T47D (cell line): Measurements from ENCODE around the gene DTNA.
A peak's percentile ranks its signal among the peaks of the same experiment; 100 is the strongest.
"Not testable (repeated sequence)": the region's sequence is repeated elsewhere in the genome, so short reads cannot be mapped to it uniquely, and the experiment has no call there.

Experiments used
- DNase-seq, 2 experiments: peaks; one replicate each; pipeline versions ENCODE4 v3.0.0 to v3.0.0-alpha.2; 2011 to 2012; ENCODE audit warnings: low read depth in 1 of 2, low spot score in 1 of 2
- JUND ChIP-seq: IDR thresholded peaks from 2 replicates; pipeline ENCODE4 v1.6.1; 2012; ENCODE audit warnings: low read depth
- in situ Hi-C: cut with HindIII; loops from 2 replicates; pipeline ENCODE4 v1.10.0; 2016; ENCODE audit warnings: low sequenced_read_pairs, low pct_unique_long_range_greater_than_20kb

DTNA gene

DNA sequence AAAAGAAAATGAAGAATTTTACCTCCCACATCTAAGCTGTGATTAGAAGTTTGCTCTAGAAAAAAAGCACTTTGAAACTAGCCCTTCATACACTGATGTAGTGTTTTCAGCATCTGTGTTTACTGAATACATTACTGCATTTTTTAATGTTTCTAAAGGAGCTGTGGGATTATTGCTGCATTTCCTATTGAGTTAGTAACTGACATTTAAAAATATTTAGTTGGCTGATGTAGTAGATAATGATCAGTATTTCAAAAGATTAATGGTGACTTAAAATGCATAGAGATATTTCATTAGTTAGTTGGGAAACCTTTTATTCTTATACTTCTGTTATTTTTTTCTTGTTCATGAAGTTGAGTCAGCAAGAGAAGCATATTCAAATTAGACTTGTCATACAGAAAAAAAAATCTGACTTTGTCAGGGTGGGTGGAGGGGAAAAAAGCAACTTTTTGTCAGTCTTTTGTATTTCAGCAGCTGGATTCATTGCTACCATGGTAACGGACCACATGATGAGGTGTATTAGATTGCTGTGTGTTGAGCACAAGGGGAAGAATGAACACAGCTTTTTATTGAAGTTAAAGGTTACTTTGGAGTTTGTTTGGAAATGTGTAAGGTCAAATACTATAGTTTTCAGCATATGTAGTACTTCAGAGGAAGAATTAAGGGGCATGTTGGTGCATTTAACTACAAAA is at the start of gene DTNA:
DTNA (plus strand) TSS at position 549 of the 692 bp plus-strand sequence. CDS start 45,679 bp downstream, outside the sequence.
- no peak for TF ChIP-seq JUND
- DNase-seq: no peak
- in situ Hi-C loops: no loop called here

DNA sequence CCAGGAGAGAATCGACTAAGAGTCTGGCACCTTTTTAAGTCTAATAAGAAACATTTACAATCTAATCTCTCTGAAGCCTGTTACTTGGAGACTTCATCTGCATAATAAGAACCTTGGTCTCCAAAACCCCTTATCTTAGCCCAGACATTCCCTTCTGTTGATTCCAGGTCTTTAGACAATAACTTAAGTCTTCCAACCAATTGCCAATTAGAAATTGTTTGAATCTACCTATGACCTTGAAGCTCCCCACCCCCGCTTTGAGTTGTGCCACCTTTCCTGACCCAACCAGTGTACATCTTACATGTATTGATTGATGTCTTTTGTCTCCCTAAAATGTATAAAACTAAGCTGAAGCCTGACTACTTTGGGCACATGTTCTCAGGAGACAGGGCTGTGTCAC is 49.5 kb upstream of the DTNA start:
- no peak for TF ChIP-seq JUND
- in situ Hi-C loops: no loop called here
- no peak for DNase-seq

DNA sequence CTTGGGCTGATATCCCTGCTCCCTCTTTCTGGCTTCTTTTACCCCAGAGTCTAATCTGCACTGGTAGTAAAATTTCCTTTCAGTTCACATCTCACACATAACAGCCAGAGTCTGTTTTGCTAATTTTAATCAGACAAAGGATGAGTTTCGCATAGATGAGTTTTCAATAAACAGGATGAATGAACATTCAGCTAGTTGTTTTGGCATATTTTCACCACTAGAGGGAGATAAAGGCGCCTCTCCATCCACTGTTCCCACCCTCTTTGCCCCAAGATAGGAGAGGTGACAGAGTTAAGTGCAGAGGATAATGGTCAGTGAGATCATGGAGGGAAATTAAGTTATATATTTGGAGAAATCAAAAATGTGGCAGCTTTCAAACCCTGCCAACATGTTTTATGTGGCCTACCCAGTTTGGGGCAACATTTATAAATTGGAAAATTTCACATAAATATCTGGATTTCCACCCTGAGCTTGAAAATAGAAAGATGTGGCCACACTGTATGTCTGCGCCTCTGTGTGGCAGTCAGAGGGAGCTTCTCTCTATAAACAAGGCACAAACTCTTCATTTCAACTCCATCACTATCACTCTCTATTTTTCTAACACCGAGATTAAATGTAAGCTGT is 48.5 kb upstream of the DTNA start:
- in situ Hi-C loops: no loop called here
- TF ChIP-seq JUND: no peak
- peak; percentile 13 to 44 for DNase-seq

DNA sequence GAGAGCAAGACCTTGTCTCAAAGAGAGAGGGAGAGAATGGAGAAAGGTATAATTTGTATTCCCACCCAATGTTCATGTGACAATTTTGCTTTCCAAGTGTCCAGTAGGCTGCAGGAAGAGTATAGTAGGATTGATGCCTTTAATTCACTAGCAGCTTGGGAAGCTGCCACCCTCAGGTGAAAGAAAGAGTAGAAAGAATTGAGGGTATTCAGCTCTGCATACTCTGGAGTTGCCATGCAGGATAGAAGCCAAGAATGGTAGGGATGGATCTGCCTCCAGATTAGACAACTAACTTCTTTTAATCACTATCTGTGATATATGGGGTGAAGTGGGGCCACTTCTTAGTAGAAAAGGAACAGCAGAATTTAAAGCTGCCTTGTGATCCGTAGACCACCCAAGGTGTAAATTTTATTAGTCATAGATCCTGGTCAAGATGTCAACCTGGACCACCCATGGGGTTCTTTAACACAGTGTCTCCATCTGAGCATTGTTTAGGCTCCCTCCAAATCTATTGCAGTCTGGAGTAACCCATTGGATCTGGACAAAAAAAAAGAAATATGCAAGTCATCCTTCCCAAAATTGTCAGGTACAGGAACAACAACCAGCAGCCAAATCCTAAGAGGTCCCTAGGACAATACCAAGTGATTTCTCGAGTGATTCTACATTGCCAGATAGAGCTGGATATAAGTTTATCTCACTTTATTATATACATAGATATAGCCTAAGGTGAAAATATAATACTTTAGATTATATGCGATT is 33.1 kb upstream of the DTNA start:
- no peak for TF ChIP-seq JUND
- in situ Hi-C loops: no loop called here
- DNase-seq: no peak

DNA sequence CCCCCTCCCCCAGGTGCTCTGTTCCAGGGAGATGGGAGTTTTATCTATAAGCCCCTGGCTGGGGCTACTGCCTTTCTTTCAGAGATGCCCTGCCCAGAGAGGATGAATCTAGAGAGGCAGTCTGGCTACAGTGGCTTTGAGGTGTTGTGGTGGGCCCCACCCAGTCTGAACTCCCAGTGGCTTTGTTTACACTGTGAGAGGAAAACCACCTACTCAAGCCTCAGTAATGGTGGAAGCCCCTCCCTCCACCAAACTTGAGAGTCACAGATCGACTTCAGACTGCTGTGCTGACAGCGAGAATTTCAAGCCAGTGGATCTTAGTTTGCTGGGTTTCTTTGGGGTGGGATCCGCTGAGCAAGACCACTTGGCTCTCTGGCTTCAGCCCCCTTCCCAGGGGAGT is 20.3 kb upstream of the DTNA start:
- DNase-seq, in situ Hi-C loops: not testable (repeated sequence)

DNA sequence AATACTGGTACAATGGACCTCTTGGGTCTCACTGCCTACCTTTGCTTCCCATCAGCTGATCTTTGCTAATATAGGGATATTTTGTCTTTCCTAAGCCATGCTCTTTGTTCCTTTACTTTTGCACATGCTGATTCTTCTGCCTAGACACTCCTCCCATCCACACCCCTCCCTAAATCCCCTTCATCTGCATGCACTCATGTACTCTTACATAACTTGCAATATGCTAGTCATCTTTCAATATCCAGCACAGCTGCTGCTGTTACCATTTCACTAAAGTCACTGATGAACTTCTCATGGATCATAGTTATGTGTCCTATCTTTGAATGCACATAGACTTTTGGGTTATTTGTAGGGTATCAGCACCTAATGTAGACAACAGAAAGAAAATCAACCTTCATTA is 18.5 kb upstream of the DTNA start:
- no peak for DNase-seq
- in situ Hi-C loops: no loop called here
- TF ChIP-seq JUND: no peak

DNA sequence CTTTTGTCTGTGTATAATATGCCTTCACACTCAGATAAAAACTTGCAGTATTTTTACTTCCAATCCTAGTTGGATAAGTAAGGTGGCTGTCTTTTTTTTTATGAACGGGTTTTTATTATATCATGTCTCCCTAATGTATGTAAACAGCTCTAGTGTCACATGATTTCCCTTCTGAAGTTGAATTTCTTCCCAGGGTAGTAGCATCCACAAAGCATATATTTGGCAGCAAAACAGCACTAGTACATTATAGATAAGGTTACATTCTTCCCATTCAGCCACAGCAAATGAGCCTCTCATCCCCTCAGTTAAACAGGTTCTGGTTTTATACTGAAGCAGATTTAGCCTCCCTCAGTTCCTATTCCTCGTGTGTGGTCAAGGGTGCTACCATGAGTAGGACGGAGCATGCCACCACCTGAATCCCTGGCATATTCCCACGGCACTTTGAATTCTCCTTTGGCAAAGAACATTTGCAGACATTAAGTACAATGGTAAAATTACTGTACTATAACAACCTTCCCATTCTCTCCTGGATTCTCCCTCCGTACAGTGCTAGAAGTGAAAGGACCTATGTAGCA is 15.4 kb upstream of the DTNA start:
- no peak for DNase-seq
- in situ Hi-C loops: no loop called here
- TF ChIP-seq JUND: no peak

DNA sequence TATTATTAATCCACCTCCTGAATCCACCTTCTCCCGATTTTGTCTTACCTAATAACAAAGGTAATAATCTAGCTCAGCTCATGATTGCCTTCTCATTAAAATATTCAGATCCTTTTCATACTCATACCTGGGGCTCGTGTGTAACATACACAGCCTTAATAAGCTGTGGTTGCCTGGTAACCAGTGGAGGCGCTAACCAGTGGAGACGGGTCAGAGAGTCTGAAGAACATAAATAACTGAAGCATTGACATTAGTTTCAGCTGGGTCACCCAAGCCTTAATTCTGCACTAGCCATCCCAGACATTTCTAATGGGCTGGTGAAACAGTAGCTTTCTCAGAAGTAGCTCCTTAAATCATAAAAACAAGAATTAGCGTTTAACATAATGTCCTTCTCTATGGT is 14.8 kb upstream of the DTNA start:
- no peak for TF ChIP-seq JUND
- in situ Hi-C loops: no loop called here
- no peak for DNase-seq

DNA sequence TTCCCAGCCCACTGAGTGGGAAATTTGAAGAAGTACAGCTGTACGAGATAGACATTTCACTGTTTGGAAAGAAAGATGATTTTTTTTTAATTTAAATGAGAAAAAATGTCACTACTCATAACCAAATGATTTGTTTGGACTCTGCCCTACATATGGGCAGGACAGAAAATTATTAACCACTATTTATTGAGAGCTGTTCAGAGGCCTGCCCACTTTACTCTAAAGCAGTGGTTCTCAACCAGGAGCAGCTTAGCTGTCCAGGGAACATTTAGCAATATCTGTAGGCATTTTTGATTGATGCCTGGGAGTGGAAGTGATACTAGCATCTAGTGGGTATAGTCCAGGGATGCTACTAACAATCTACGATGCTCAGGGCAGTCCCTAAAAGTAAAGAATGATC is 13.4 kb upstream of the DTNA start:
- no peak for TF ChIP-seq JUND
- DNase-seq: no peak
- in situ Hi-C loops: no loop called here

DNA sequence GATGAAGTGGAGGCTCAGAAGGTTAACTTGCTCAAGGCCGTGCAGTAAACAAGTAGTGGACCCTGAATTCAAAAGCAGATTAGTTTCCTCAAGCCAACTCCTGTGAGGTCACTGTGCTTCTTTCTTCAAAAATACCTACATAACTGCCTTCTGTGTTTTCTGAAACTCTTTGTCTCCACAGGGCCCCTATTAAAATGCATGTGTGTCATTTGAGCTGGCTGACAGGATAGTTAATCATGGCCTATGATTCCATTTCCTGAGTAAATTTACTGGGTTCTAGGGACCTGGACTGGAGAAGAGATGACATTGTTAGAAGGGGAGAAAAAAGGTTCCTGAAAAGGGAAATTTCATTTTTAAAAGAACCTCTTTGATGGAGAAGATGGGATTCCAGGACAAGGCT is 12.9 kb upstream of the DTNA start:
- DNase-seq: no peak
- in situ Hi-C loops: no loop called here
- TF ChIP-seq JUND: no peak

DNA sequence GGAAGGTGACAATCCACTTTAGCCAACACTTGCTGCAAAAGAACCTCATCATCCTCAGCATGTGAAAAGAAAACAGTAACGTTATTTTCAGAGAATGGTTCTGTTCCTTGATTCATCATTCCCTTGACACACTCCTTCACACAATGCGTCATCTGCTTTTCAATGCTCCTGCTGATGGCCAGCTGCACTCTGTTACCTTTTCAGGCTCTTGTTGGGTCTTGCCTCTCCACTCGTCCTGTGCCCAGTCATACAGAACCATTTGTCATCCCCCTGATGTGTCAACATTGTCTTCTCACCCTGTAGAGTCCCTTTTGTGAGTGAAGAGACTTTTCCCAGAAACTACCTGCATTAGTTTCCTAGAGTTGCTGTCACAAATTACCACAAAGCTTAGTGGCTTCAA is 12.2 kb upstream of the DTNA start:
- DNase-seq: no peak
- in situ Hi-C loops: no loop called here
- no peak for TF ChIP-seq JUND

DNA sequence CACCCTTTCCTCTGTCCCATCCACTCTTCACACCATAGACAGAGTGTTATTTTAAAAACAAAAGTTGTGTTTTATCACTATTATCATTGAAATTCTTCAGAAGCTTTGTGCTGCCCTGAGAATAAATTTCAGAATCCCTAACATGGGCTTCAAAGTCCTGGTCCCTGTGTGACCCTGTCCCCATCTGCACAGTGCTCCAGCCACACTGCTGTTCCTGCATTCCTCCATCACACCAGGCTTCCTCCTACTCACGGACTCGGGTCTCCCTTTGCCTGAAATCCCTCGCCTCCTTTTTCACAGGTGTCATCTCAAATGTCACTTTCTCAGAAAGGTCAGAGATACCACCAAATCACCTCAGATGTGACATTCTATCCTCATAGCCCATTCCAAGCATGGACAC is 8.2 kb upstream of the DTNA start:
- in situ Hi-C loops: no loop called here
- DNase-seq: no peak

DNA sequence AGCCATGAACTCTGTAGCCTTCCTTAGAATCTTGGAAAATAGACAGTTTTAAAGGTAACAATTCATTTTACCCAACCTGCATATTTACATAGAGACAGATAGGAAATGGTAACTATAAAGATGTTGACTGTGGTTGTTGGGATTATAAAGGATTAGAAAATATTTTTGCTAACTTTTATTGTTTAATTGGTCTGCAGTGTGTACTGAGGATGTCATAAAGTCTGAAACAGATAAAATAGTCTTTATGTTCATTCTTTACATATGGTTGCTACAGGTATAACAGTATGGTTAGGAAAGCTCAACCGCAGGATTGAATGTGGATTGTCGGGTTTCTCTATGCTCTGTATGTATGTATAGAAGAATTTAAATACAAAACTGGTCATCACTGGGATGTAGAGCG is 7.3 kb upstream of the DTNA start:
- no peak for DNase-seq
- TF ChIP-seq JUND: no peak
- in situ Hi-C loops: no loop called here

More for the DNA sequence above, 8.2 kb upstream of the DTNA start:
- no peak for TF ChIP-seq JUND
